HG03442 (cell line): Measurements from ENCODE around the gene PTTG1IP2.
A peak's percentile ranks its signal among the peaks of the same experiment; 100 is the strongest.
"Not testable (repeated sequence)": the region's sequence is repeated elsewhere in the genome, so short reads cannot be mapped to it uniquely, and the experiment has no call there.

Experiments
- ATAC-seq: cut with Tn5 transposase; IDR thresholded peaks from one replicate; pipeline ENCODE4 v1.9.1; 2021; ENCODE audit warnings: mild to moderate bottlenecking, moderate library complexity; ENCODE audit not compliant: unreplicated experiment

The PTTG1IP2 gene

GRCh38 chr7:90469554-90469953 is at the start of gene PTTG1IP2:
TSS of gene PTTG1IP2 (plus strand) at chr7:90469639. CDS start at chr7:90469787, 148 bp downstream.
- ATAC-seq, result no peak

DNA sequence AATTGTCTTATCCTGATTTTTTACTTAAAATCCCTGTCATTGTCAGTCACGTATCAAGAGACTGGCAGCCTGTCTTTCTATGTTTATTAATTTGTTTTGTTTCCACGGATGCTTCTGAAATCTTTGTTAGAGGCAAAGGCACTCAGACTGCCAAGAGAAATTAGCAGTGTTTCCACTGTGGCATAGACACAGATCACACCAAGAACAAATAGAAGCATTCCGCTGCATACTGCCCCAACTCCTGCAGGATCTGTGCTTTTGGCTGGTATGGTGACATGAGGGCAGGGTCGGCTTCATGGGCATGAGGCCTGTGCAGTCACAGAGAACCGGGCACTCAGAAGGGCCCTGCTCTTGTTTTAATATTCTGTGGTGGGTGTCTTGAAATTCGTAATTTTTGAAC is 47.8 kb upstream of the PTTG1IP2 start:
- ATAC-seq, result no peak

DNA sequence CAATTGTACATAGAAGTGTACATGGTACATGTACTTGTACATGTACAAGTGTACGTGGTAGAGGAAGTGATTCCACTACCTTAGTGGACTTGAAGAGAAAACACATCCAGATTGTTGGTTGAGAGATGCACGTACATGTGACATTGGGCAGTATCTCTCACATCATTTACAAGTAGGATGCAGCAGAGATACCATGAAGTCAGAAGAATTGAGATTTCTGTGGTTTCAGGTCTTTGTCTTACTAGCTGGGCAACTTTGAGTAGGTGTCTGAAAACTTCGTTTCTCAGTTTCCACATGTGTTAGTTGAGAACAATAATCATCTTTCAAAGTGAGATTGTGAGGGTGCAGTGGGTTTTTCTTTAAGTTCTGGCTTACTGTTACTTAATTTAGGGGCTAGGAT is 44.7 kb upstream of the PTTG1IP2 start:
- peak; percentile 98 for ATAC-seq

GRCh38 chr7:90425376-90425775 is 44.1 kb upstream of the PTTG1IP2 start:
- ATAC-seq, result no peak

GRCh38 chr7:90430614-90431460 is 38.6 kb upstream of the PTTG1IP2 start:
- ATAC-seq, result no peak

DNA sequence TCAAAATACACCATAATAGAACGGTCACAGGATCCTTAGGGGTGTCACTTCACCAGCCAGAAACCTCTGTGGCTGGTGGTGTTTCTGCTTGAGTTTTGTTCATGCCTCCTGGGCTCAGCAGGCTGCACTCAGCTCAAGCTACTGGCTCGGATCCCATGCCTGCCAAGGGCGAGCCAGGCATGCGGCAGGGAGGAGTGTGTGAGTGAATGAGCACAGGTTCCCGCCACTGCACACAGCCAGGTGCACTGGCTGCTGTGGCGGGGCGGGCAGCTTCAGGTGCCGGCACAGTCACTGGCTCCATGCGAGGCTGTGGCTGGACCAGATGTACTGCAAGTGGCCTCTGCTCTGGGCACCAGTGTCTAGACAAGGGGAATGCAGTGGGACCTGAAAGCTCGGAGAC is 36.7 kb upstream of the PTTG1IP2 start:
- no peak for ATAC-seq

DNA sequence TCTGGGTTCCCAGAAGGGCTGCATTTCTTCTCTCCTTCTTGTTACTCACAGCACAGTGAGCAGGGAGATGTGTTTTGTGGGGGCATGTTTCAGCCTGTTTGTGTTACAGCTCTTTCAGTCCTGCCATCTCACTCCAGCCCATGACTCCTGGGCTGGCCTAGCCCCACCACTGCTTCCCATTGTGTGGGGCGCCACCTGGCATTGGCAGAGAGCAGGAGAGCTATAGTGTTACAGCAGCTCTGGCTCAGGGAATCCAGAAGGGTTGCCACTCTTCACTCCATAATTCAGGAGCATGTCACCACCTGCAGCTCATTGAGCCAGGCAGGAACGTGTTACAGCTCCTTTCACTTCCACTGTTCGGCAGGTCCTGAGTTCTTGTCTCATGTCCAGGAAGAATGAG is 36.2 kb upstream of the PTTG1IP2 start:
- ATAC-seq, result no peak

GRCh38 chr7:90445633-90446032 is 23.8 kb upstream of the PTTG1IP2 start:
- ATAC-seq, result no peak

GRCh38 chr7:90446137-90446899 is 23.1 kb upstream of the PTTG1IP2 start:
- ATAC-seq, result no peak

- ATAC-seq, result no peak
Measured at GRCh38 chr7:90453259-90453891, 16.1 kb upstream of the PTTG1IP2 start.

DNA sequence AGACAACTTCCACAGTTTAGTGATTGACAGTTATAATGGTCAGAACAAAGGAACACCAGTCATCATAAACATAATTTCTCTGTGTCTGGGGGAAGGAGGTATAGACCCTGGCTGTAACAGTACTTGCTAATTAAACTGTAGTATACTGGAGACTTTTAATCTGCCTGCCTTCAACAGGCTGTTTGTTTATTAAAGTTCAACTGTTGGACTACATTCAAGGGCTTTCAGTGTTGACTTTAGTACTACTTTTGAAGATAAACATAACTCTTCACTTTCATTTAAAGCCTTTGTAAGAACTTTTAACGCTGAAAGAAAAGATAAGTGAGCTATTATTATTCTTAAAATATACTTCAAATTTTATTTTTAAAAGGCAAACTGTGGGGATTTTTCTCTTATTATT is 15.5 kb upstream of the PTTG1IP2 start:
- no peak for ATAC-seq

DNA sequence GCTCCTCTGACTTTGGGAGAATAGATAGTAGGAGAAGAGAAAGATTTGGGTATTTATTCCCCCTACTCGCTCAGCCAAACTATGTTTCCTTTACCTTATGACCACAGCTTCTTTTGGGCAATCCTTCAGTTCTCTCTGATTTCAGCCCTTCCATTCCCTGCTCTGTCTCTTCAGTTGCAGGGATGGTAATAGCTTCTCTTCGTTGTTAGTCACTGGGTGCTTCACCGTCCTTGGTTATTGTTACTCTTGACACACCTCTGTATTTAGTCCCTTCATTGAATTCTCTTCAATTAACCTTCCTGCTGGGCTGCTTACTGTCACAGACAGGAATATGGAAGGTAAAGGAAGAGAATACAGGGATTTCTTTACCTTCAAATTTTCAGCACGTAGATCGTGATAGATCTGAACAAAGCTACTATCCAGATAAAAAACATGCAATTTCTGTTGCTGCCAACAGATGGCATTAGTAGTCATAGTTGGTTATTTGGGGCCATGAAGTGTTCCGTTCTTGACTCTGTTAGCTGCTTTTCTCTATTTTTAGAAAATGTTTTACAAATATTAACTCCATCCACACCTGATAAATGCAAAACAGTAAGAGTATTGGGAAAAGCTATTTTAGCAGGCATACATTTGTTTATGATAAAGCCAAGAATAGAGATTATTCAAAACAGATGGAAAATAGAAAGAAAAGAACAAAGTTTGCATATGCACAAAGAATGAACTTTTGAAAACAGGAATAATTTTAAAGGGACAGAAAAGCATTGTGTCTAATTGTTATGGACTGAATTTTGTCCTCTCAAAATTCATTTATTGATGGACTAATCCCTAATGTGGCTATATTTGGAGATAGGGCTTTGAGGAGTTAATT is 14.0 kb upstream of the PTTG1IP2 start:
- ATAC-seq, result peak; percentile 96

DNA sequence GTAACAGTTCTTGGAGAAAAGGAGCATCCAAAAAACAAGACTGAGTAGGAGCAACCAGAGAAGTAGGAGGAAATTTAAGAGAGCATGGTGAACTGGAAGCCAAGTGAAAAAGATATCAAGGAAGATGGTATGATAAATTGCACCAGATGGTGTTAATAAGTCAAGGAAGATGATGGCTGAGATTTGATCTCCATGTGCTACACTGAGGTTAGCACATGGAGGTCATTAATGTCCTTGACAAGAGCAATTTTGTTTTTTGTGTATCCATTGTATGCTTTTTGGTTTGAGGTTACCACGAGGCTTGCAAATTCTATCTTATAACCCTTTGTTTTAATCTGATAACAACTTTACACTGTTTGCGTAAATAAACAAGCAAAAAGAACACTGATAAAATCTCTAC is 11.3 kb upstream of the PTTG1IP2 start:
- no peak for ATAC-seq

GRCh38 chr7:90459888-90460287 is 9.6 kb upstream of the PTTG1IP2 start:
- no peak for ATAC-seq

- ATAC-seq, result no peak
Measured at GRCh38 chr7:90461219-90461618, 8.2 kb upstream of the PTTG1IP2 start.

DNA sequence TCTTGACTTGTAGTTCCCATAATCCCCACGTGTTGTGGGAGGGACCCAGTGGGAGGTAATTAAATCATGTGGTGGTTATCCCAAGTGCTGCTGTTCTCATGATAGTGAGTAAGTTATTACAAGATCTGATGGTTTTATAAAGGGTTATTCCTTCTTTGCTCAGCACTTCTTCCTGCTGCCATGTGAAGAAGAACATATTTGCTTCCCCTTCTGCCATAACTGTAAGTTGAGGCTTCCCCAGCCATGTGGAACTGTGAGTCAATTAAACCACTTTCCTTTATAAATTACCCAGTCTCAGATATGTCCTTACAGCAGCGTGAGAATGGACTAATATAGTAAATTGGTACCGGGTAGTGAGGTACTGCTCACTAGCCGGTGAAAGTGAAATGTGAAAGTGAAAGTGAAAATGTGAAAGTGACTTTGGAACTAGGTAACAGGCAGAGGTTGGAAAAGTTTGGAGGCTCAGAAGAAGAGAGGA is 6.2 kb upstream of the PTTG1IP2 start:
- ATAC-seq, result not testable (repeated sequence)

- ATAC-seq, result no peak
Measured at GRCh38 chr7:90465816-90466215, 3.6 kb upstream of the PTTG1IP2 start.

DNA sequence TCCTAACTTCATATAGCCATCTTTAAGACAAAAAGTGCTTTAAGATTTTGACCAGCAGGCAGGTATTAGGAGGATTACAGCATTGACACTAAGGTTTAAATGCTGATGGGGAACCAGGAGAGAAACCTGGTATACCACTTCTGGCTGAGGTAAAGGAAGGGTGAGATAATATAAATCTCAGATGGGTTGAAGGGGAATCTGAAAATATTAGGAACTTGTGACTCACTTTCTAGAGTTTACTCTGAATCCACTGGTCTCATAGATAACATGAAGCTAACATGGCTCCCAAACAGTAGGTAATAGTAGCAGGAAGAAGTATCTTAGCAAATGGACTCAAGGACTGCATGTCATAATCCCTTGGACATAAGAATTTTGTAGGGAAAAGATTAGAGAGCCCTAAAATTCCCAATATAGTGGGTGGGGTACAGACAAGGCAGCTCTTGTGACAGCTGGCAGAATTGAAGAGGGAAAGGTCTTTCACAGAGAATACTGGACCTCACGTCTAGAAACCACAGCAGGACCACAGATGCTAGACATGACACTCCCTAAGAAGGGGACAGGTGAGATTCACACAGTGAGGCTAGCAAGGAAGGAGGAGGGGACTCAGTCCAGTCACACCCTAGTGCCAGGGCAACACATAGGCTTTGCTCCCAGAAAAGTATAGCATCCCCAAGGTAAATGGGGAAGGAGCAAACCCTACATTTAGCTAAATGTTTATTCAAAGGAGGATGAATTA is 3.5 kb downstream of the PTTG1IP2 start:
- no peak for ATAC-seq

DNA sequence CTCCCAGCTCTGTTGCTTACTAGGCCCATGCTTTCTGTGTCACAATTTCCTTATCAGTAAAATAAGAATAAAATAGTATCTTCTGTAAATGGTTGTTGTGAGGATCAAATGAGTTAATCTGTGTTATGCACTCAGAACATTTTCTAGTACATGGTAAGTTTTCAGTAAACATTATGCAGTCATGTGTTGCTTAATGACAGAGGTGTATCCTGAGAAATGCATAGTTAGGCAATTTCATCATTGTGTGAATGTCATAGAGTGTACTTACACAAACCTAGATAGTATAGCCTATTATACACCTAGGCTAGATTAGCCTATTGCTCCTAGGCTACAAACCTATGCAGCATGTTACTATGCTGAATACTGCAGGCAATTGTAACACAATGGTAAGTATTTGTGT is 4.4 kb downstream of the PTTG1IP2 start:
- no peak for ATAC-seq
